GM21619 (cell line): ENCODE measurements around the gene CAMSAP3.

Source experiments
- ATAC-seq: cut with Tn5 transposase; IDR thresholded peaks from one replicate; pipeline ENCODE4 v1.9.1; 2021; ENCODE audit not compliant: unreplicated experiment

CAMSAP3 gene

GRCh38 chr19:7612282-7613274, 16.9 kb downstream of the CAMSAP3 start:
- ATAC-seq, result no peak

GRCh38 chr19:7614859-7615741, 19.4 kb downstream of the CAMSAP3 start:
- ATAC-seq, result no peak

GRCh38 chr19:7617172-7617571, 21.5 kb downstream of the CAMSAP3 start:
- no peak for ATAC-seq

- ATAC-seq, result no peak
Measured at GRCh38 chr19:7617735-7618134, 22.1 kb downstream of the CAMSAP3 start.

GRCh38 chr19:7618348-7618747, 22.7 kb downstream of the CAMSAP3 start:
- ATAC-seq, result no peak

GRCh38 chr19:7618771-7619510, 23.3 kb downstream of the CAMSAP3 start:
- no peak for ATAC-seq

- no peak for ATAC-seq
Measured at GRCh38 chr19:7619671-7620441, 24.2 kb downstream of the CAMSAP3 start.

- ATAC-seq, result no peak
Measured at GRCh38 chr19:7620442-7621412, 25.1 kb downstream of the CAMSAP3 start.

- ATAC-seq, result no peak
Measured at GRCh38 chr19:7622933-7623685, 27.4 kb downstream of the CAMSAP3 start.

GRCh38 chr19:7623725-7624603, 28.3 kb downstream of the CAMSAP3 start:
- no peak for ATAC-seq

- ATAC-seq, result no peak
Measured at GRCh38 chr19:7624810-7625209, 29.1 kb downstream of the CAMSAP3 start.

GRCh38 chr19:7625763-7626372, 30.2 kb downstream of the CAMSAP3 start:
- no peak for ATAC-seq

- no peak for ATAC-seq
Measured at GRCh38 chr19:7627166-7627565, 31.5 kb downstream of the CAMSAP3 start.

GRCh38 chr19:7628589-7629311, 33.1 kb downstream of the CAMSAP3 start:
- ATAC-seq, result no peak

- peak; percentile 90 for ATAC-seq
Measured at GRCh38 chr19:7629347-7630054, 33.8 kb downstream of the CAMSAP3 start, which contains the start of the genes PET100 and XAB2. Gene PET100 (plus strand): TSS chr19:7629793. CDS start chr19:7629834, 41 bp downstream. Gene XAB2 (minus strand): TSS chr19:7629545. CDS start chr19:7629527, 18 bp downstream.
